ENCODE measurements around the gene PNLIPRP2.

GRCh38 chr10:116593139-116593740 is 27.5 kb upstream of the PNLIPRP2 start:
- TF ChIP-seq ELF4 (IDR thresholded peaks at IDR 0.05) (no peak), CTBP1 (IDR thresholded peaks at IDR 0.05; ENCODE audit: borderline replicate concordance) (no peak), SUZ12 (IDR thresholded peaks at IDR 0.05) (no peak), SP1 (IDR thresholded peaks at IDR 0.05) (no peak)
